HG02759 (cell line): ENCODE measurements around the gene RNF149.
A peak's percentile ranks its signal among the peaks of the same experiment; 100 is the strongest.
"Not testable (repeated sequence)": the region's sequence is repeated elsewhere in the genome, so short reads cannot be mapped to it uniquely, and the experiment has no call there.

ENCODE experiments used
- ATAC-seq: cut with Tn5 transposase; IDR thresholded peaks from one replicate; pipeline ENCODE4 v1.9.1; 2021; ENCODE audit warnings: mild to moderate bottlenecking, moderate library complexity; ENCODE audit not compliant: unreplicated experiment

Gene RNF149

GRCh38 chr2:101263377-101263800 is 45.1 kb downstream of the RNF149 start:
- no peak for ATAC-seq

- no peak for ATAC-seq
These were observed 46.4 kb downstream of the RNF149 start for GRCh38 chr2:101262142-101262541.

GRCh38 chr2:101258804-101259203 is 49.7 kb downstream of the RNF149 start:
- no peak for ATAC-seq

GRCh38 chr2:101256316-101256715 is 52.2 kb downstream of the RNF149 start:
- ATAC-seq: no peak

GRCh38 chr2:101255501-101255900 is 53.0 kb downstream of the RNF149 start:
- ATAC-seq: no peak

GRCh38 chr2:101253703-101254450 is 54.6 kb downstream of the RNF149 start:
- no peak for ATAC-seq

GRCh38 chr2:101253013-101253702 is 55.3 kb downstream of the RNF149 start:
- ATAC-seq: peak; percentile 54

- peak; percentile 88 for ATAC-seq
These were observed 56.0 kb downstream of the RNF149 start, which contains the start of gene CNOT11 for GRCh38 chr2:101252408-101253012. TSS of gene CNOT11 (plus strand) at chr2:101252886. CDS start at chr2:101252965, 79 bp downstream.

GRCh38 chr2:101251844-101252407 is 56.6 kb downstream of the RNF149 start:
- peak; percentile 60 for ATAC-seq

GRCh38 chr2:101251246-101251781 is 57.2 kb downstream of the RNF149 start:
- ATAC-seq: not testable (repeated sequence)

GRCh38 chr2:101249826-101250225 is 58.7 kb downstream of the RNF149 start:
- no peak for ATAC-seq

GRCh38 chr2:101248756-101249155 is 59.7 kb downstream of the RNF149 start:
- ATAC-seq: not testable (repeated sequence)

GRCh38 chr2:101245468-101245867 is 63.0 kb downstream of the RNF149 start:
- not testable (repeated sequence) for ATAC-seq

- ATAC-seq: not testable (repeated sequence)
These were observed 63.6 kb downstream of the RNF149 start for GRCh38 chr2:101244899-101245298.

GRCh38 chr2:101244373-101244772 is 64.1 kb downstream of the RNF149 start:
- not testable (repeated sequence) for ATAC-seq

GRCh38 chr2:101241158-101241557 is 67.3 kb downstream of the RNF149 start:
- ATAC-seq: no peak

- not testable (repeated sequence) for ATAC-seq
These were observed 67.8 kb downstream of the RNF149 start for GRCh38 chr2:101240694-101241093.

GRCh38 chr2:101239760-101240118 is 68.8 kb downstream of the RNF149 start:
- ATAC-seq: not testable (repeated sequence)

- ATAC-seq: no peak
These were observed 69.4 kb downstream of the RNF149 start for GRCh38 chr2:101238930-101239759.

GRCh38 chr2:101237944-101238343 is 70.6 kb downstream of the RNF149 start:
- ATAC-seq: not testable (repeated sequence)
